Inflammatory macrophage treated with lipopolysaccharide for 1 hour (primary cell): ENCODE measurements around the gene FDXACB1.
A peak's percentile ranks its signal among the peaks of the same experiment; 100 is the strongest.

Experiments
- DNase-seq, 2 donors: peaks; one replicate each; pipeline ENCODE4 v3.0.0-alpha.2; 2020 to 2022

FDXACB1 gene

DNA sequence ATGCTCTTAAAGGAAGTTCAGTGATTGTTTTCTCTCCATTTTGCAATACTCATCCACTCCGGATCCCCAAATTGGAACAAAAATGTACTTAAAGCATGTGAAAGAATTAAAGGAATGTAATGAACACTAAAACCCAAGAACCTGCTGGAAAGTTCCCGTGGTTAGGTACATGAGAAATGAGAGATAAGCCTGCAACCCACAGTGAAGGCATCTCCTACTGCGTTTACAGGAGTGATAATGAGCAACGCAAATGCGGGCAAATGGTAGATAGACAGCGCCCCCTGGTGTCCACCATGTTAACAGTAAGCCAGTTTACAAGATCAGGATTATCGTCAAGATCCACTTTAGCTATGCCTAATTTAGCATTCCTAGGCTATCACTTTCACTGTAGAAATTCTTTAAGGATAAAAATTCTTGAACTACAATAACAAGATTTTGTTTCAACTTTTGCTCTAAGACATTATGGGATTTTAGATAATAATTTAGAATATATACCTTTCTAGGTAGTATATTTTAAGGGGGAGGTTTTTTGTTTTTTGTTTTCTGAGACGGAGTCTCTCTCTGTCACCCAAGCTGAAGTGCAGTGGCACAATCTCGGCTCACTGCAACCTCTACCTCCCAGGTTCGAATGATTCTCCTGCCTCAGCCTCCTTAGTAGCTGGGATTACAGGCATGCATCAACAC, 37.5 kb downstream of the FDXACB1 start:
- DNase-seq: peak; percentile 70 to 97

DNA sequence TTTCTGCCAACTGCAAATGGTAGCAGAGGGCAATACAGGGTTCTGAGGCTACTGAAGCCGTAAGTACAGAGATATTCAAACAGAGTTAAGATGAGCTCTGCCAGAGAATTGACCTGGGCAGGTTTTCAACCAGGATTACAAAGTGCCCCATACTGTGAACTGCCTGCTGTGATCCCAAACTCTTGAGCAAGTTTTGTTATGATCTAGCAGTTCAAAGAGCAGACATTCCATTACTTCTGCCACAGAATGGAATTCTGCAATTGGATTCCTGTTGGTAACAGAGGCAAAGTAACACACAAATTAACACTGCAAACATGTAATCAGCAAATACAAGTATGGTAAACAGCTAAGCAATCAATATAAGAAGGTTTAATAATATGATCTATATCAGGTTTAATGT, 38.8 kb downstream of the FDXACB1 start:
- no peak for DNase-seq

DNA sequence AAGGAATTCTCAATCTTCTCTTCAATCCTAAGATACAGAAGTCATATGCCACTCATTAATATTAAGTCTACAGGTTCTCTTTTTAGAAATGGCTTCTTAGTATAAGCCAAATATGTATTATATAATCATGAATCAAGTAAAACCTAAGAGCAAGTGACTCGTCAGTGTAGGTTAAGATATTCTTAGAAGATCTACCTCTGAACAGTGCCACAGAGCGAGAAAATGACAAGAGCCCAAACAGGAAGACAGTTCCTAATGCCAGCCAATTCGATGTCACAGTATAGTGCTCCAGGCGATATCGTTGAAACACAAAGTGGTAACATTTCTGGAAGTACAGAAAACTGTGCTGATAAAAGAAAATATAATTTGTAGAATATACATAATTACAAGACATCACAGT, 40.9 kb downstream of the FDXACB1 start:
- DNase-seq: no peak

DNA sequence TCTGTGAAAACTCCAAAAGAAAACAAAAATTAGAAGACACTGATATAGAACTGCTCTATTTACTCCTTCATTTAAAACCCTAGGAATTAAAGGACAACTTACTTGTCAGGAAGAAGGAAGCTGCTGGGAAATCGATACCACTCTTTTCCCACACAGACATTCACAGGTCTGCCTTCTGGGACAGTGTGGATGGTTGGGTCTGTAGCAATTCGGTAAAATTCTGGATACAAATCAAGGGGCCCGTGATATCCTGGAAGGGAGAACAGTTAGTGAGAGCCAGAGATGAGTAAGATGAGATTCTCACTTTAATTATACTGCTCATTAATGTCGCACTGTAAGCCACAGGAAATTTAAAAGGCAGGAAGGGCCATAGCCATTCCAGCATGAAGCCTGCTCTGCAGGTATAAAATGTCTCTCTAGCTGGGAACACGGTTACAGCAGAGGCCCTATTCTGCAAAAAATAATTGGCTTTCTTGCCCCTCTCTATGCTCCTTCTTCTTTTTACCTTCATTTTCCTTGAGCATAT, 41.5 kb downstream of the FDXACB1 start:
- DNase-seq: no peak

DNA sequence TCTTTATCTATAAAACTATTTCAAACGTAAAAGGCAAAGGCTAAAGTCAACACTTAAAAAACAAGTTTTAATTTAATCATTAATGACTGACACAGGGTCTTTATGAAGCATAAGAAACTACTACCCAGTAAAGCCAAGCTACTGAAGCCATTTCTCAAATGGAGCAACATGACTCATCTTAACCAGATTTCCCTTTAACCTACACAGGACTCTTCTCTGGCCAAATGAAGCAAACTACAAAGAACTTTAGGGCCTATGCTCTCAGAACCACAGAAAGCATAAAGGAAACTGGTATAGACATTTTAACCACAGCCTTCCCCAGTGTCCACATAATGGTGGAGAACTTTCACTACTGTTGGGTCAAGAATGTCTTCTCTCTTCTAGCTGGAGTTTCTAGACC, 42.2 kb downstream of the FDXACB1 start:
- peak in 1 of 2 donors; percentile 30 for DNase-seq

DNA sequence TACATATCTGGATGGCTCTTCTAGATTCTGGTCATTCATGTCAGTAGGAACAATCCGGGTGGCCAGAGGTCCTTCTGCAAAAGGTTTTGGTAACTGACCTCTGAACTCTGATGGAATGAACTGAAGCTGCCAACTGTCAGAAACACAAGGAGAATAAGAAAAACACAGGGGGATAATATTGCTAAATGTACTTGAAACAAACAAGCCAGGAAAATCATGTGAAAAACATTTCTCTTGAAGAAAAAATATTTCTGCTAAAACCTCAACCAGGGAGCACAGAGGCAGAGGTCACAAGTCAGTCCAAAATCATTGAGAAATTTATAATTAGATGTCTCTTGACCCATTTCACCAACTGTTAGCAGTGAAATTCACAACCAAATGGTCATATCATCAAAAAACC, 42.8 kb downstream of the FDXACB1 start:
- DNase-seq: no peak

DNA sequence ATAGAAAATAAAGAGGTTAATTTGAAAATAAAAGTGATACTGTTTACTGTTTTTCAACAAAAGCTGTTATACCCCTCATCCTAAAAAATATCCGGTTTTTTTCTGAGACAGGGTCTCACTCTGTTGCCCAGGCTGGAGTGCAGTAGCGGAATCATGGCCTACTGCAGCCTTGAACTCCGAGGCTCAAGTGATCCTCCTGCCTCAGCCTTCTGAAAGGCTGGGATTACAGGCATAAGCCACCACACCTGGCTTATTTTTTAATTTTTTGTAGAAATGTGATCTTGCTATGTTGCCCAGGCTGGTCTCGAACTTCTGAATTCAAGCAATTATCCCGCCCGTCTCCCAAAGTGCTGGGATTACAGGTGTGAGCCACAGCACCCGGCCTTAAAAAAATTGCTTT, 43.3 kb downstream of the FDXACB1 start:
- no peak for DNase-seq

DNA sequence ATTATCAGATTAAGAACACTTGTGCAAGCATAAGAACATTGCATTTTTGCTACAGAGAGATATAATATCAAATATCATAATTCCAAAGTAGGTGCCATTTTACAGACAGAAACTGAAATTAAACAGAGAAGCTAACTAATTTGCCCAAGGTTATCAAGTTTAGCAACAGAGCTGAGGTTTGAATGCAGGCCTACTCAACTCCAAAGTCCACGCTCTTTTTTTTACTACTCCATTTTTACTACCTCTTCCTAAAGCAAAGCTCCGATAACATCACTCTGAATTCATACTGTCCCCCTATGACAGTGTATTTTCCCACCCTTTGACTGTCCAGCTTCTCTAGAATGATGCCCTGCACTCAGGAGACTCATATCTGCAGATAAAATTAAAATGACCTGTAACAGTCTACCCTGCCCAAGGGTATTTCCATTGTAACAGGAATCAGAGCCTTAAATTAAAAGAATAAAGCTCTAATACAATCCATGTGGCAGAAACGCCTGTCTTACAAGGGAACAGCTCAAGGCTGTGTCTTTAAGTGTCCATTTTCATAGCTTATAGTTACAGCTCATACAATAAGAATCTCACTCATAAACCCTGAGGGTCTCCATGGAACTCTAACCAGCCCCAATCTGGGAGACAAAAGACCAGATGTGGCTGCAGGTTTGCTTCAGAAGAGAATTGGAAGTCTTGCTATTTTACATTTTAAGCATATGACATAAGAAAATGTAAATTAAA, 44.4 kb downstream of the FDXACB1 start:
- DNase-seq: no peak

DNA sequence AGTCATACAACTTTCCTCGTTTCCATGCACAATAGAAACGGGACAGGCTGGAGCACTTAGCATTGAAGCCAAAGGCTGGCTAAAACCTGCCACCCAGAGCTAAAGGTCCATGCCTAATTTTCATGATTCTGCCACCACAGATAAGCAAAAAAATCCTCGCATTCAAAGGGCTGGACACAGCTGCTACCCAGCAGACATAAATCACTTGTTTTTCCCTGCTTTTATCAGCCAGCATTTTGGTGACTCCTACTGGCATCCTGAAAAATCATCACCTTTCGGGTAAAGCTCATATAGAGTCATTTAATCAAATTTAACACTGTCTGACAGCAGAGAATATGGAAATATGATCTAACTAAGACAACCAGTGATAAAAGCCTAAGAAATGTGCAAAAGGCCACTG, 45.4 kb downstream of the FDXACB1 start:
- no peak for DNase-seq

DNA sequence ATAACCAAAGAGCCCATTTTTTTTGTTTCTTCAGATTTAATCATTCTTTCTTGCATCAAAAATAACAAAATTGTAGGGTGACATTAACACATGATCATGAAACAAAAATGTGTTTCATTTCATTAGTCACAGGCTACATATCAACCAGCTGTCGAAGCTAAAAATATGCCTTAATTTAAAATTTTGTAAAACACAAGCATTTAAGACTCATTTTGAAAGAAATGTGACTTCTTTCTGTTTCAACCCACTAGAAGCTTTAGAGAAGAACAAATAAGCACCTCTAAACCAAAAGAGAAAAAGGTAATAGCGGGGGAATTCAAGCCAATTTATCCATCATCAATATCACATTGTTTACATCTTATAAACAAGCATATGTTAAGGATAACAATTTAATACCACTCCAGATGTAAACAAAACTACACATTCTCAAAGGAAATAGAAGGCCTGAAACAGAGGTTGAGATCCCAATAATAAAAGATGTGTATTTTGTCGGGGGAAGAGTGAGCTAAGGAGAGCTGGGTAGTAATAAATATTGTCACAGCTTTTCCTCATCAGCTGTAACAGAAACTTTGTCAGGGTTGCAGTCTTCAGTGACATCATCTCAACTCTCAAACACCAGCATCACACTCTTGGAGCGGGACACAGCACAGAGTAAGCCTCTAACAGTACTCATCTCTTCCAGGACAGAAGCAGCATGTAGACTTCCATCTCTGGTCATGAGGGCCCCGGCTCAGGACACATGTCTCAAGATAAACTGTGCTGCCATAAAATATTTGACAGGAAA, 49.6 kb downstream of the FDXACB1 start:
- DNase-seq: no peak

GRCh38 chr11:111826322-111826950, 52.5 kb downstream of the FDXACB1 start:
- DNase-seq: no peak
